GM19455 (cell line): ENCODE measurements around the gene TMPRSS3.

ENCODE experiments used
- ATAC-seq: cut with Tn5 transposase; IDR thresholded peaks from one replicate; pipeline ENCODE4 v1.9.1; 2021; ENCODE audit not compliant: unreplicated experiment

Gene TMPRSS3

DNA sequence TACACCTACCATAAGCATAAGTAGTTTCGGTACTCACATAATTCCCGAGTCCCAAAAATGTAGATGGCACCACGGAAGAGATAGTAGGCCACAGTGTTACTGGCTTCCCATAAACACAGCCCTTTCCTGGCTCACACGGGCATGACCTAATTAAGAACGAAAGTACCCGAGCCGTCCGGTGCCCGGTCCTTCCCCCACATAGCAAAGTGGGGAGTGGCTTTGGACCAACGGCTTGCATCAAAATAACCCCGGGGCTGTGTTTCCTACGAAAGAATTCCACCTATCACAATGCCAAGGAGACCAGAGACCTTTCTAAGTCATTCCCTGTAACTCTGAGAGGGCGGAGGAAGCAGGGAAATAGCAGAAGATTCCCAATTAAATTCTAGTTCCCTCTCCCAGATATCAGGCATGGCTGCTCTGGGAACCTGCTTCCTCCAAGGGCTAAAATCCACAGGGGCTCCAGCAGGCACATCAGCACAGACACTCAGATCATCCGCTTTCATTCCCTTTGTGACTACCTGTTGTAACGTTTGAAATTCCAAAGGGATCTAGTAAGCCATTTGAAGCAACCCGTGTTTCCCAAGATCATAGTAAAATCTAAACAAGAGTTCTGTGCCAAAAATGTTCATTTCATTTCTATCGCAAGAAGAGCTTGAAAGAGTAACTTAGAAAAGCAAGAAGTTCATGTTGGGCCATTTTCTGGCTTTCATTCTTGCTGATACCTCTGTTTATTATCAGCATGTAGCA lies at the start of gene TMPRSS3:
TSS of gene TMPRSS3 (minus strand) at position 148 of the 747 bp plus-strand sequence. CDS start 635 bp downstream, outside the sequence.
- no peak for ATAC-seq

DNA sequence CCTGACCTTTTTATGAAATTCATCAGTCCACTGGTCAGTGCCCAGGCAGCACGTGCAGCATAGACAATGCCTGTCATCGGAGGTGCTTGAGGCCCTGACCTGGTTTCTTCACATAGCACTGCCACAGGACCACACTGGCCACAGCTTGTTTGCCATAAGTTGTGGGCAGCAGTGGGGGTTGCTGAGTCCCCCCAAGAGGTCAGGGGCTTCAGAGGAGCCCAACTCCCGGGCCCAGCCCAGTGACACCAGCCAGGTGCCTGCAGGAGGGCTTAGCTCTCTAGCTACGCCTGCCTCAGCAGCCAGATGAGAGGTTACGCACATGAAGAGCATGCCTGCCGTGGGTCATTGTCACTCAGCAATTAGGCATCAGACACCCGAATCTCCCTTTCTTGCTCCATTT lies 49.5 kb upstream of the TMPRSS3 start:
- ATAC-seq = no peak

DNA sequence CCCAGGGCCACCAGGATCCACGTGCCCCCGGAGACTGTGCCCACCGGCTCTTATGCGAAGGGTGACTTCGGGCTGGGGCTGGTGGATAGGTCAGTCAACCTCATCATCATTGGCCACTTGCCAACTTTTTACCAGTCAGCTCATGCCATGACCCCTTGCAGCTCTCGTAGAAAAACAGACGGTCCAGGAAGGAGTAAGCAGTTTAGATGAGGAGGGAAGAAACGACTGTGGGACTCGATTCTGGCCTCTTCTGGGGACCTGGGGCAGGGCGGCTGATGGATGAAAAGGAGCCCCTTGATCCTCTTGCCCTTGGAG lies 48.9 kb upstream of the TMPRSS3 start:
- no peak for ATAC-seq

DNA sequence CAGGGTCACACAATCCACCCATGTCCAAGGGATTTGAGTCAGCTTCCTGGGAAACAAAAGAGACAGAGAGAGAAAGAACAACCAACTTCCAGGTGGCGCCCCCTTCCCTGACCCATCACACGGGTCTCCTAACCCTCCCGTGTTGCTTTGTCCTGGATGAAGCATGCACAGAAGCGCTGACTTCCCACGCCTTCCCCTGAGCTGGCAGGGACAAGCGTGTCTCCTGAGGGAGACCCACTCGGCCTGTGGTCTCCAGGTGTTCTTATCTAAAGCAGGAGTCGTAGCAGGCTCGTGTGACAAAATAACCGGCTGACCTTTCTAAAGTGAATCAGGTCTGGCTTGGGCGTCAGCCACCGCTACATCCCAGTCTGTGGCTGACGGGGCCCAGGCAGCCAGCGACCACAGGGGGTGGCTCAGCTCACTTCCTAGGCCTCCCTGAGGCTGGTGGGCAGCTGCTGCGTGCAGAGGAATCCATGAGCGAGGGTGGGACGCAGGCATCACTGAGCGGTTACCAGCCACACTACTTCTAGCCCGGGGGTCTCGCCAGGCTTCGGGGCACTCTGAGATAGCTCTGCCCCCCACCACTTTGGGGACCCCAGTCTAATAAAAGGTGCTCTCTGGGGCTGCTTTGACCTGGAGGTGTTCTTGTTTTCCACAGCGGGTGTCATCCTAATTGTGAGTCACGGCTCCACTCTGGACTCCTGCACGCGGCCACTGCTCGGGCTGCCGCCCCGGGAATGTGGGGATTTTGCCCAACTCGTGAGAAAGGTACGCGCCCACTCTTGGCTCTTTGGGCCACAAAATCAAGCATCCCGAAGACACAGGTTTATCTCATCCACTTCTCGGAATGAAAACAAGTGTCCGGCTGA lies 48.3 kb upstream of the TMPRSS3 start:
- no peak for ATAC-seq

DNA sequence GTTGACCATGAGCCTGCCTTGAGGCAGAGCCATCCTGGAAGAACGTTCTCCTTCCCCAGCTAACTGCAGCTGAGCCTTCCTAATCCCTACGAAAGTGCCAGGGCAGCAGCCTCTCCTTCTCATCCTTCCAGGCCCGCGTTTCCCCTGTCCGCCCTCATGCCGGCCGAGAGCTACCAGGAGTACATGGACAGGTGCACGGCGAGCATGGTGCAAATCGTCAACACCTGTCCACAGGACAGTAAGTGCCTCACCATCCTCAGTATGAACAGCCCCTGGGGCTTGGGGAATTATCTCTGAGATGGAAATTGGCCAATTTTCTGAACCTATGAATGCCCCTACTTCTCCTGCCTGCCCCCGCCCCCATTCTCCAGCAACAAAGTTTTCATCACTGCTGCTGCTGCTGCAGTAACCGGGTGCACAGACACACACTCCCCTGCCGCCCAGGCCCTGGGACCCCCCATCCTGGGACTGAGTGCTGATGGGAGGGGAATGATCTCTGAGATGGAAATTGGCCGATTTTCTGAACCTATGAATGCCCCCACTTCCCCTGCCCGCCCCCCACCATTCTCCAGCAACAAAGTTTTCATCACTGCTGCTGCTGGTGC lies 47.4 kb upstream of the TMPRSS3 start:
- no peak for ATAC-seq

DNA sequence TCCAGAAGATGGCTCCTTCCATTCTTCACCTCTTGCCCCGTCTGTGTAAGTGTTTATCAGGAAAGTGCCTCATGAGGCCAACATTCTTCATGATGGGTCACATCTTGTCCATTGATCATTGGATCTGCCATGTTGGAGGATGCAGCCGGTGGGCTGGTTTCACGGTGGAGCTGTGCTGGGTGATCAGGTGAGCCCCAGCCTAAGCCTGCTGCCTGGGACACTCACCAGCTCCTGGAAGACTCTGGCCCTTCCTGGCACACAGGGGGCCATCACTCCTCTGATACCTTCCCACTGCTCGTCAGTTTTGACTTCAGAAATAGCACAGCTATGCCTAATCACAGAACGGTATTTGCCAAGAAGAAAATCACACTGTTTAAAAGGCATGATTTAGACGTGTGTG lies 46.1 kb upstream of the TMPRSS3 start:
- ATAC-seq = no peak

DNA sequence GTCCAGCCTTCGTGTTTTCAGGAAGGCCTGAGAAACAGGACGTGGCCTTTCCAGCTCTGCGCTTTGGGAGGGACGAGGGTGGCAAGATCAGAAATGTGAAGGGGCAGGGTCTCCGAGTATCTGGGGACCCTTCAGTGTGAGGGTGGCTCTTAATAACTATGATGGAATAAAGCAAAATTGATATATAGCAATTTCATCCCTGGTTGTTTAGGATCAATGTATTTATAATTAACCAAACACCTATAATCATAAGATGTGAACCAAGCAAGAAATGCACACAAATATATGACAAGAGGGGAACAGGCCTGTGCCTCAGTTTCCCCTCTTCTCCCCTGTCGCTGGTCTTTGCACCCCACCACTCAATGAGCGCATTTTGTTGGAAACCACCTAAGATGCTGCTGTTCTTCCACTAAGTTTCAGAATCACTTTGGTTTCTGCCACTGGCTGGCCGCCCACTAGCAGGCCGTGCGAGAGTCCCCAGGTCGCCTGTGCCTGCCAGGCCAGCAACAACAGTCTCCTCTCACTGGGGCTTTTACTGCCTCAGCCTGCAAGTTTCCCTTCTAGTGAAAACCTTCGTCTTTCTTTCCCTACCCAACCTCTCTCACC lies 44.4 kb upstream of the TMPRSS3 start:
- ATAC-seq = no peak

DNA sequence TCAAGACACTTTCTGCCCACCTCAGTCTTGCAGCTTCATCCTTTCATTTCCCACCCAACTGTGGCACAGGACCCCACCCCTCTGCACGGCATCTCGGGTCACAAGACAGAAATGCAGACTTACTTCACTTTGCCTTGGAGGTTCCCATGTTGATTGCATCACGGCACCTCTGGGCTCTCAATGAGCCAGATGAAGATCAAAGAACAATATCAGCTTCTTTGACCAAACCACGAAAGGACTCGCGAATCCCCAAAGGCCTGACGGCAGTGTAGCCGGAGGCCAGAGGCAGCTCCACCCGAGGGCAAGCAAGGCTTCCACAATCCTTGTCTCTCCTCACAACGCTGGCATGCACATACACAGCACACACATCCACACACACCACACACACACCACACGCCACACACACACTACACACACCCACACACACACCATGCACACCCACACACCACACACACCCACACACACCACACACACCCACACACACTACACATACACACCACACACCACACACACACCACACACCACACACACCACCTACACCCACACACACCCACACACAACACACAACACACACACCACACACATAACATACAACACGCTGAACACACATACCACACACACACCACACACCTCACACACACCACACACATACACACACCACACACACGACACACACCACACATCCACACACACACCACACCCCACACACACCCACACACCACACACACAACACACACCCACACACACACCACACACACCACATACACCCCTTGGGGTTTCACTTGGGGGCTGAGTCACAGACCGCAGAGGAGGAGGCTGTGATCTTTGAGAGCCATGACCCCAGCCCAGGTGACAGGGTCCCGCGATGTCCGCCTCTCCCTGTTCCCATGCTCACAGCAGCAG lies 43.7 kb upstream of the TMPRSS3 start:
- no peak for ATAC-seq

DNA sequence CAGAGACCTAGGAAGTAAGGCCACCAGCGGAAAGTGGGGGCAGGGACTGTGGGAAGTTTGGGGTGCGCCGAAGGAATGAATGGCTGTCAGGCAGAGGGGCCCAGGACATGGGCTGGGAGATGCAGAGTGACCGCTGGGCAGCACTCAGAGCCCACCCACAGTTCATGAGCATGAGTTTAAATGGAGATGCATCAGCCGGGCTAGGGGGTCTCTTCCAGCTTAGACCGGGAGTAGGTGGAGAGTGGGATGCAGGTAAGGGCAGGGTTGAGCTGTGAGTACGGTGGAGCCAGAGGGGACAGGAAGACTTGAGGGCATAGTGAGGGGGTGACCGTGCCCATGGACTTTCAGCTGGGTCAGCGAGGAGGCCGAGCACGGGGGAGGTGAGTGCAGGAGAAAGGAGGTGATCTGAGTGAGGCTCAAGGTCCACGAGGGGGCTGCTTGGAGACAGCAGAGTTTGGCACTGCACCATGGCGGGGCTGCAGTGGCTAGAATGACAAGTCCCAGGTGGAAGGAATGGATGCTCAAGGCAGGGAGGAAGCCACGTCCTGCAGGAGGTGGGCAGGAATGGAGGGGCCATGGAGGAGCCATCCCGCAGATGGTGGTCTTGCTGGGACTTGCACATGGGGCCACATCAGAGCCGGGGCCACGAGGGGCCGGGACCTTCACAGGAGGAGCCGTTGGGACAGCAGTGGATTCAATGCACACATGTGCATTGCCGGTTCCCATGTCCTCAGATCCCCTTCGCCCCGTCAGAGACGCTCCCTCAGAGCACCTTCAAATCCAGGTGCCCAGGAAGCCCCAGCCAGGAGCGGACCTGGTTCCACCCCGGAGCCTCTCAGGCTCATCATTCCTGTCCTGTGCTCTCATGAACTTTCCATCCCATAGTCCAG lies 42.7 kb upstream of the TMPRSS3 start:
- no peak for ATAC-seq

DNA sequence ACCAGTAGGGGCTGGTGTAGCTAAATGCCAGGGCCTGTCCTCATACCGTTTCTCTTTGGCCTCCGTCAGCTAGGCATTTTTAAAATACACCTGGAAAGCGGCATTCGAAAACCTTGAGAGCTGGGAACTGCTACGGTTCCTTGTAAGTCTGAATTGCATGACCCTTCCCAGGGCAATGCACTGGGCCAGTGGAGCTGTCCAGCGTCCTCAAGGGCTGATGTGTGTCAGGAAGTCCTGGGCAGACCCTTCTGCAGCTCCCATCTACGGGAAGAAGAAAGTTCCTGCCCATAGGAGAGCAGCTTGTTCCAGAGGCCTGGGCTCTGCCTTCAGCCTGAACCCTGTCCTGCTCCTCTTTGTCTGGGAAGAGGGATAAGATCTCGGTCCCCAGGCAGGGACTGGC lies 41.9 kb upstream of the TMPRSS3 start:
- ATAC-seq = no peak

DNA sequence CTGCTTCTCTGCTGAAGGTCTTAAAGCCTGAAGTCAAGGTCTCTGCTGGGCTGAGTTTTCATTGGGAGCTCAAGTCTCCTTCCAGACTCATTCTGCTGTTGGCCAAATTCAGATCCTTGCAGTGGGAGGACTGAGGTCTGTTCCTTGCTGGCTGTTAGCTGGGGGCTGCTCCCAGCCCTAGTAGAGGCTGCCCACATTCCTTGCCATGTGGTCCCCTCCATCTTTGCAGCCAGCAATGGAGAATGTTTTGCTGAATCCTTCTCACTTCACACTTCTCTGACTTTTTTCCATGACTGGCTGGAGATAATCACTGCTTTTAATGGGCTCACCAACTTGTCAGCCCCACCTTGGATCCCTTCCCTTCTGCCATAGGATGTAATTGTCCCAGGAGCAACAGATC lies 41.1 kb upstream of the TMPRSS3 start:
- ATAC-seq = no peak

DNA sequence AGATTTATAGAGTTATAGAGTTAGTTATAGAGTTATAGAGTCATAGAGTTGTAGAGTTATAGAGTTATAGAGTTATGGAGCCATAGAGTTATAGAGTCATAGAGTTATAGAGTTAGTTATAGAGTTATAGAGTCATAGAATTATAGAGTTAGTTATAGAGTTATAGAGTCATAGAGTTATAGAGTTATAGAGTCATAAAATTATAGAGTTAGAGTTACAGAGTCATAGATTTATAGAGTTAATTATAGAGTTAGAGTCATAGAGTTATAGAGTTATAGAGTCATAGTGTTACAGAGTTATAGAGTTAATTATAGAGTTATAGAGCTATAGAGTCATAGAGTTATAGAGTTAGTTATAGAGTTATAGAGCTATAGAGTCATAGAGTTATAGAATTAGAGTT lies 40.0 kb upstream of the TMPRSS3 start:
- no peak for ATAC-seq

DNA sequence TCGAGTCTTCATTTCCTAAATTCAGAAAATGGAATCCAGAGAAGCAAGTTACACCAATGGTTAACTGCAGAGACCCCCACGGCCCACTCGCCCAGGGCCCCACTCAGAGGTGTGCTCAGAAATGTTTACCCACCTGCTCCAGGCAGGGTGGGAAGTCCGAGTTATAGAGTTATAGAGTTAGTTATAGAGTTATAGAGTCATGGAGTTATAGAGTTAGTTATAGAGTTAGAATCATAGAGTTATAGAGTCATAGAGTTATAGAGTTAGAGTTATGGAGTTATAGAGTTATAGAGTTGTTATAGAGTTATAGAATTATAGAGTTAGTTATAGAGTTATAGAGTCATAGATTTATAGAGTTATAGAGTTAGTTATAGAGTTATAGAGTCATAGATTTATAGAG lies 39.5 kb upstream of the TMPRSS3 start:
- no peak for ATAC-seq

DNA sequence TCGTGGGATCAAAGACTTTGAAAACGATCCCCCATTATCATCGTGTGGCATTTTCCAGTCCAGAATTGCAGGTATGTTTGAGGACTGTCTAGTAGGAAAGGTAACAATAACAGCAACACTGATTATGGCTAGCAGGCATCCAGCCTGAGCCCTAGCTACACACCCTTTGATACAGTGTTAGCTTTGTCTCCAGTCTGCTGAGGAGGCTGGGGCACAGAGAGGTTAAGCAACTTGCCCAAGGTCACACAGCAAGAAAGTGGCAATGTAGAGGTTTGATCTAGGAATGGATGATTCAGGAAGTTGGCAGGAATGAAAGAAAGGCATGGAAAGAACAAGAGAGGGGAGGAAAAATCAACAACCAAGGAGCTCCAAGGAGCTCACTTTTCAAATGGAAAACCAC lies 39.0 kb upstream of the TMPRSS3 start:
- ATAC-seq = no peak

DNA sequence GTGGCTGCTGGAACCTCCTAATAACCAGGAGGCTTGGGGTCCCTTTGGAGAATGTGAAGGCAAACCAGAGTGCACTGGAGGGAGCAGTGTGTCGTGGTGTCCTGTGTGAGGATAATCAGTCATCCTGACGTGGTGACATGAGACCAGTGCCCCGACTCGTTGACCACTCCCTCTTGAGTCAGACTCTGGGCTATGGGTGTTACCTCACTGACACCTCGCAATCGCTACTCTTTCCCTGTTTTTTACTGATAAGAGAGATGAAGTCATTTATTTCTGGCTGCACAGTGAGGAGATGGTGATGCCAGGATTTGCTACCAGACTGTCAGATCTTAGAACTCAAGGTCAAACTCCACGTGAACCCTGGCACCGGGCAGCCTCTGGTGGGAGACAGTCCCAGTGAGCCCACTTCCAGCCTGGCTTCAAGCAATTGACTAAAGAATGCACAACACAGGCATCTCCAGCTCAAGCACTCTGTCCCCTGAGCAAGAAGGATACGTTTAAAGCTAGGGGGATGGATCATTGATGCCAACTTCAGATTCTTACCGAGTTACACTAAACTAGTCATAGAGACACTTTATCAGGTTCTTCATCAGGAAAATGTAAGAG lies 38.2 kb upstream of the TMPRSS3 start:
- ATAC-seq = no peak

DNA sequence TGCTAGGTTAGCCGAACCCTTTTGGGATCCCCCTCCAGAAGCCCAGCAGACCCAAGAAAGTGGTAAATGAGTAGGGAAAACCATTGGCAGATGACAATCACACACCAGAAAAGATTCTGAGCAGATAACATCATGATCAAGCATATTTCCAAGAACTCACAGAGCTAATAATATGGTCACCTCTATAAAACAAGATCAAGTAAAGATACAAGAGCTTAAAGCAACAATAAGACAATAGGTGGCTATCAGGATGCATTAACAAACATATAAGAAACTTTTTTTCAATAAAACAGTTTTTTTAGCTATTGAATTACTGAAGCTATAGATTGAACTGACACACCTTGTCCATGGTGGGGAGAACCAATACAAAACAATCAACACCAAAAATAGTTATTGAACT lies 36.8 kb upstream of the TMPRSS3 start:
- no peak for ATAC-seq

DNA sequence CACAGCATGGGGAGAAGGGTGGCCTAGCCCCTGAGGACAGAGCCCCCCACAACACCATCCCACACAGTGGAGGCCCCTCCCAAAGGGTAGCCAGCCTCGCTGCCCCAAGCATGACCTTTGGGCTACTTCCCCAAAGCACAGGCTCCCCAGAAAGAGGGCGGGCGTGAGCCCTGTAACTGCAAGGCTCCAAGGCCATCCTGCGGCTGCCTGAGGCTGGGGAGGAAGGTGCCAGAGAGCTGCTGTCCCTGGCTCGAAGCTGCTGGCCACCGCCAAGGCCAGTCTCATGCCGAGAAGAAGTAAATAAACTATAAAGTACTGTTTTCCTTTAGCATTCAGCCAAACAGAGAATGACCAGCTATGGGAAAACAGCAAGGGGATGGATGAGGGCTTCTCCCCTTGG lies 35.3 kb upstream of the TMPRSS3 start:
- ATAC-seq = no peak

DNA sequence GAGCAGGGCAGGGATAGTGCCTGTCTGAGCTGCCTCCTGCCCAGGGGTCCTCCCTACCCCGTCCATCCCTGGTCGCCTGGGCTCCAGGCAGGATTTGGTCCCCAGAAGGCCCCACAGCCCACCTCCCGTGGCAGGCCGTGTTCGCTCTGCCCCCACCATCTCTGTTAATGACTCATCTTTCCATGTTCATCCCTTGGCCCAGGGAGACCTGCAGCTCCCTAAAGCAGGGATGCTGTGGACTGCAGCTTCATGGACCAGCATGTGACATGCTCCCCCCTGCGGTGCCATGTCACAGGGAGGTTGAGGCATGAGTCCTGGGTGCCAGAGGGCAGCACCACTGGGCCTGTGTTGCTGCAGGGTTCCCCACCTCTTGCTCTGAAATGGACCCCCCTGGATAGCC lies 34.7 kb upstream of the TMPRSS3 start:
- no peak for ATAC-seq

DNA sequence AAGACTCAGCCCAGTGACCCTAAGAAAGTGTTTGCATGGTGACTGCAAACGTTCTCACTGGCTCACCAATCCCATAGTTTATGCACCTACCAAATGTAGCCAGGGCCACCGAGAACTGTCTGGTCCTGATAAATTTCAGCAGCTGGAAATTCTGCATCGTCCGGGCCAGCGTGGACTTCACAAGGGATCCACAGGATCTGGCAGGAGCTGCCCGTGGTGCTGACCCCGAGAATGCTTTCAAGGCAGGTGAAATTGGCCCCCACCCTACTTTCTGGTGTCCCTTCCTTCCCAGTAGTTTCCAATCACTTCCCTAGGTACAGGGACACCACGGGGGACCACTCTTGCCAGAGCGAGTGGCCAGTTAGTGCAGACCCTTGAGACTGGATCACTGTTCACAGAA lies 34.0 kb upstream of the TMPRSS3 start:
- no peak for ATAC-seq
